ENCODE measurements around the gene TNFRSF19.

TNFRSF19 gene

GRCh38 chr13:23695711-23696464, 125.7 kb downstream of the TNFRSF19 start:
- no peak overlapping the region for H3K9ac ChIP-seq (ENCODE audit: low read length)
- no peak overlapping the region for H2AK5ac ChIP-seq (ENCODE audit: low read length)
- no peak overlapping the region for H3K4me2 ChIP-seq (ENCODE audit: low read length)
- no peak overlapping the region for H3K4ac ChIP-seq (ENCODE audit: low read depth, low read length)
- H3K36me3 ChIP-seq (ENCODE audit: control insufficient read depth in 1 of 2, insufficient read depth in 2 of 2, low read length in 2 of 2), result no peaks in the 10 kb centered on the region
- no peaks in the 10 kb centered on the region for H3K27me3 ChIP-seq (ENCODE audit: insufficient read depth, low read length)
- no peak overlapping the region for H3K23ac ChIP-seq (ENCODE audit: low read length)
- H4K91ac ChIP-seq (ENCODE audit: low read depth, low read length), result no peak overlapping the region
- H2BK120ac ChIP-seq (ENCODE audit: insufficient read depth, low read length, poor library complexity), result no peak overlapping the region
- no peak overlapping the region for H3K14ac ChIP-seq (ENCODE audit: low read length)
- no peak overlapping the region for H4K12ac ChIP-seq (ENCODE audit: low read depth, low read length)
- H2BK5ac ChIP-seq (ENCODE audit: low read depth, low read length, poor library complexity), result no peak overlapping the region
- no peak overlapping the region for H4K8ac ChIP-seq (ENCODE audit: low read depth, low read length)
- H2AFZ ChIP-seq (ENCODE audit: insufficient read depth, low read length, poor library complexity), result no peak overlapping the region
- WGBS (ENCODE audit: extremely low coverage, insufficient coverage, insufficient read length), result no CpG with 5 or more reads among the region's 46 CpGs
- no peak overlapping the region for H3K4me3 ChIP-seq (ENCODE audit: low read depth, low read length)
- no peaks in the 10 kb centered on the region for H3K79me1 ChIP-seq (ENCODE audit: low read length)
- no peaks in the 10 kb centered on the region for H3K79me2 ChIP-seq (ENCODE audit: control insufficient read depth, insufficient read depth, low read length, poor library complexity)
- no peak overlapping the region for H3K27ac ChIP-seq (ENCODE audit: low read depth, low read length)
- no peak overlapping the region for H3K18ac ChIP-seq (ENCODE audit: low read length)
- no peak for DNase-seq
- H2BK12ac ChIP-seq (ENCODE audit: low read length), result no peak overlapping the region
- H3K4me1 ChIP-seq (ENCODE audit: control insufficient read depth in 1 of 2, insufficient read depth in 2 of 2, low read length in 2 of 2), result peaks cover 2% of the 10 kb centered on the region in 2 experiments
- no peaks in the 10 kb centered on the region for H3K9me3 ChIP-seq (ENCODE audit: insufficient read depth, low read depth, low read length)

- no peak overlapping the region for H3K14ac ChIP-seq (ENCODE audit: low read length)
Measured at GRCh38 chr13:23696610-23697009, 126.4 kb downstream of the TNFRSF19 start.

GRCh38 chr13:23697772-23698313, 127.6 kb downstream of the TNFRSF19 start:
- H2BK12ac ChIP-seq (ENCODE audit: low read length), result no peak overlapping the region
- H4K8ac ChIP-seq (ENCODE audit: low read depth, low read length), result no peak overlapping the region
- H3K27me3 ChIP-seq (ENCODE audit: insufficient read depth, low read length), result no peaks in the 10 kb centered on the region
- no peak overlapping the region for H4K91ac ChIP-seq (ENCODE audit: low read depth, low read length)
- no peak overlapping the region for H3K14ac ChIP-seq (ENCODE audit: low read length)
- H2AK5ac ChIP-seq (ENCODE audit: low read length), result no peak overlapping the region
- H3K79me1 ChIP-seq (ENCODE audit: low read length), result no peaks in the 10 kb centered on the region
- H3K9ac ChIP-seq (ENCODE audit: low read length), result no peak overlapping the region
- no peak for DNase-seq
- no peaks in the 10 kb centered on the region for H3K9me3 ChIP-seq (ENCODE audit: insufficient read depth, low read depth, low read length)
- H3K79me2 ChIP-seq (ENCODE audit: control insufficient read depth, insufficient read depth, low read length, poor library complexity), result no peaks in the 10 kb centered on the region
- H3K4me1 ChIP-seq (ENCODE audit: control insufficient read depth in 1 of 2, insufficient read depth in 2 of 2, low read length in 2 of 2), result peaks cover 2 to 5% of the 10 kb centered on the region in 2 experiments
- H2BK120ac ChIP-seq (ENCODE audit: insufficient read depth, low read length, poor library complexity), result no peak overlapping the region
- H3K4me3 ChIP-seq (ENCODE audit: low read depth, low read length), result no peak overlapping the region
- H3K23ac ChIP-seq (ENCODE audit: low read length), result no peak overlapping the region
- no peak overlapping the region for H3K4ac ChIP-seq (ENCODE audit: low read depth, low read length)
- no peak overlapping the region for H3K4me2 ChIP-seq (ENCODE audit: low read length)
- H3K18ac ChIP-seq (ENCODE audit: low read length), result no peak overlapping the region
- H2BK5ac ChIP-seq (ENCODE audit: low read depth, low read length, poor library complexity), result no peak overlapping the region
- no peaks in the 10 kb centered on the region for H3K36me3 ChIP-seq (ENCODE audit: control insufficient read depth in 1 of 2, insufficient read depth in 2 of 2, low read length in 2 of 2)
- H3K27ac ChIP-seq (ENCODE audit: low read depth, low read length), result no peak overlapping the region
- WGBS (ENCODE audit: extremely low coverage, insufficient coverage, insufficient read length), result no CpG with 5 or more reads among the region's 1 CpG
- H4K12ac ChIP-seq (ENCODE audit: low read depth, low read length), result no peak overlapping the region
- H2AFZ ChIP-seq (ENCODE audit: insufficient read depth, low read length, poor library complexity), result no peak overlapping the region

More at GRCh38 chr13:23696610-23697009, 126.4 kb downstream of the TNFRSF19 start:
- no peaks in the 10 kb centered on the region for H3K79me2 ChIP-seq (ENCODE audit: control insufficient read depth, insufficient read depth, low read length, poor library complexity)
- H3K4ac ChIP-seq (ENCODE audit: low read depth, low read length), result no peak overlapping the region
- no peaks in the 10 kb centered on the region for H3K79me1 ChIP-seq (ENCODE audit: low read length)
- H2BK5ac ChIP-seq (ENCODE audit: low read depth, low read length, poor library complexity), result no peak overlapping the region
- no peak overlapping the region for H3K9ac ChIP-seq (ENCODE audit: low read length)
- H2AFZ ChIP-seq (ENCODE audit: insufficient read depth, low read length, poor library complexity), result no peak overlapping the region
- no peak overlapping the region for H4K91ac ChIP-seq (ENCODE audit: low read depth, low read length)
- H3K4me1 ChIP-seq (ENCODE audit: control insufficient read depth in 1 of 2, insufficient read depth in 2 of 2, low read length in 2 of 2), result peaks cover 2% of the 10 kb centered on the region in 2 experiments
- H3K23ac ChIP-seq (ENCODE audit: low read length), result no peak overlapping the region
- no CpG with 5 or more reads among the region's 5 CpGs for WGBS (ENCODE audit: extremely low coverage, insufficient coverage, insufficient read length)
- H3K4me2 ChIP-seq (ENCODE audit: low read length), result no peak overlapping the region
- H3K4me3 ChIP-seq (ENCODE audit: low read depth, low read length), result no peak overlapping the region
- H3K27me3 ChIP-seq (ENCODE audit: insufficient read depth, low read length), result no peaks in the 10 kb centered on the region
- H4K12ac ChIP-seq (ENCODE audit: low read depth, low read length), result no peak overlapping the region
- no peak overlapping the region for H2BK120ac ChIP-seq (ENCODE audit: insufficient read depth, low read length, poor library complexity)
- no peak overlapping the region for H2BK12ac ChIP-seq (ENCODE audit: low read length)
- H3K18ac ChIP-seq (ENCODE audit: low read length), result no peak overlapping the region
- no peaks in the 10 kb centered on the region for H3K36me3 ChIP-seq (ENCODE audit: control insufficient read depth in 1 of 2, insufficient read depth in 2 of 2, low read length in 2 of 2)
- H3K27ac ChIP-seq (ENCODE audit: low read depth, low read length), result no peak overlapping the region
- H2AK5ac ChIP-seq (ENCODE audit: low read length), result no peak overlapping the region
- DNase-seq, result no peak
- H3K9me3 ChIP-seq (ENCODE audit: insufficient read depth, low read depth, low read length), result no peaks in the 10 kb centered on the region
- H4K8ac ChIP-seq (ENCODE audit: low read depth, low read length), result no peak overlapping the region

GRCh38 chr13:23699271-23699670, 129.1 kb downstream of the TNFRSF19 start:
- Histone ChIP-seq H2BK120ac (ENCODE audit: insufficient read depth, low read length, poor library complexity) (no peak overlapping the region), H3K18ac (ENCODE audit: low read length) (no peak overlapping the region), H3K23ac (ENCODE audit: low read length) (no peak overlapping the region), H4K8ac (ENCODE audit: low read depth, low read length) (no peak overlapping the region), H2AFZ (ENCODE audit: insufficient read depth, low read length, poor library complexity) (no peak overlapping the region), H2BK5ac (ENCODE audit: low read depth, low read length, poor library complexity) (no peak overlapping the region), H3K27me3 (ENCODE audit: insufficient read depth, low read length) (no peaks in the 10 kb centered on the region), H3K14ac (ENCODE audit: low read length) (no peak overlapping the region), H3K36me3 (ENCODE audit: control insufficient read depth in 1 of 2, insufficient read depth in 2 of 2, low read length in 2 of 2) (no peaks in the 10 kb centered on the region), H3K79me1 (ENCODE audit: low read length) (no peaks in the 10 kb centered on the region), H3K4me1 (ENCODE audit: control insufficient read depth in 1 of 2, insufficient read depth in 2 of 2, low read length in 2 of 2) (peaks cover 2 to 4% of the 10 kb centered on the region in 2 experiments), H2BK12ac (ENCODE audit: low read length) (no peak overlapping the region), H3K4ac (ENCODE audit: low read depth, low read length) (no peak overlapping the region), H3K79me2 (ENCODE audit: control insufficient read depth, insufficient read depth, low read length, poor library complexity) (no peaks in the 10 kb centered on the region), H3K4me2 (ENCODE audit: low read length) (no peak overlapping the region), H4K91ac (ENCODE audit: low read depth, low read length) (no peak overlapping the region), H4K12ac (ENCODE audit: low read depth, low read length) (no peak overlapping the region), H3K27ac (ENCODE audit: low read depth, low read length) (no peak overlapping the region), H3K4me3 (ENCODE audit: low read depth, low read length) (no peak overlapping the region), H2AK5ac (ENCODE audit: low read length) (no peak overlapping the region), H3K9ac (ENCODE audit: low read length) (no peak overlapping the region), H3K9me3 (ENCODE audit: insufficient read depth, low read depth, low read length) (no peaks in the 10 kb centered on the region)
- no CpG with 5 or more reads among the region's 2 CpGs for WGBS (ENCODE audit: extremely low coverage, insufficient coverage, insufficient read length)
- DNase-seq, result no peak
